Stimulated activated CD8-positive, alpha-beta memory T cell treated with anti-CD3 and anti-CD28 coated beads, Interleukin-12 subunit alpha, Interleukin-12 subunit beta, amount 100 ng/mL, for 24 hours (primary cell): ENCODE data around the gene TSC22D4.
"Not testable (repeated sequence)": the region's sequence is repeated elsewhere in the genome, so short reads cannot be mapped to it uniquely, and the experiment has no call there.

ENCODE experiments used
- DNase-seq: peaks from one replicate; pipeline ENCODE4 v3.0.0-alpha.2; 2020; ENCODE audit errors: extremely low read depth

The TSC22D4 gene

GRCh38 chr7:100444311-100445278, 34.4 kb downstream of the TSC22D4 start:
- no peak for DNase-seq

- DNase-seq: no peak
Observed at GRCh38 chr7:100443096-100443840, 35.7 kb downstream of the TSC22D4 start.

GRCh38 chr7:100441641-100442535, 37.1 kb downstream of the TSC22D4 start:
- DNase-seq: no peak

- not testable (repeated sequence) for DNase-seq
Observed at GRCh38 chr7:100439244-100439643, 39.8 kb downstream of the TSC22D4 start.

GRCh38 chr7:100438731-100439130, 40.3 kb downstream of the TSC22D4 start:
- DNase-seq: not testable (repeated sequence)

GRCh38 chr7:100438172-100438571, 40.8 kb downstream of the TSC22D4 start:
- no peak for DNase-seq

GRCh38 chr7:100437150-100438100, 41.6 kb downstream of the TSC22D4 start:
- DNase-seq: no peak

- no peak for DNase-seq
Observed at GRCh38 chr7:100435401-100436304, 43.4 kb downstream of the TSC22D4 start.

- no peak for DNase-seq
Observed at GRCh38 chr7:100434297-100435144, 44.5 kb downstream of the TSC22D4 start.

GRCh38 chr7:100433592-100434296, 45.3 kb downstream of the TSC22D4 start:
- DNase-seq: no peak

GRCh38 chr7:100433276-100433591, 45.8 kb downstream of the TSC22D4 start:
- DNase-seq: no peak

GRCh38 chr7:100432621-100433275, 46.3 kb downstream of the TSC22D4 start:
- no peak for DNase-seq

- DNase-seq: no peak
Observed at GRCh38 chr7:100432053-100432452, 47.0 kb downstream of the TSC22D4 start.

- DNase-seq: no peak
Observed at GRCh38 chr7:100431286-100431735, 47.7 kb downstream of the TSC22D4 start.

- no peak for DNase-seq
Observed at GRCh38 chr7:100430493-100431285, 48.3 kb downstream of the TSC22D4 start.

- peak; percentile 91 for DNase-seq
Observed at GRCh38 chr7:100429637-100430492, 49.1 kb downstream of the TSC22D4 start, which contains the start of gene MEPCE. Gene MEPCE (plus strand): TSS chr7:100429831. CDS start chr7:100430019, 188 bp downstream.
